Caco-2 (cell line): ENCODE data around the gene CPEB3. TPM values are rescaled to one million over a fixed set of nuclear protein-coding genes. Genes with fewer than 3 reads are reported as not detected.

Source experiments
- BruUV-seq: library from RNA; stranded (reverse); fragments of 400-500 nt; replicated peaks from 2 replicates; lab custom pipeline; 2021; lab: Mats Ljungman, UMichigan
- CTCF ChIA-PET: fragments of 300-600 bp; sonication (Branson Sonifier 250); formaldehyde crosslinking; loops from one replicate; lab custom pipeline; 2022; ENCODE audit warnings: antibody characterized with exemption; lab: Charles Lee
- POLR2A ChIA-PET: fragments of 300-600 bp; sonication (Branson Sonifier 250); formaldehyde crosslinking; loops from one replicate; lab custom pipeline; 2022; ENCODE audit warnings: antibody characterized with exemption; lab: Charles Lee
- DNase-seq, 2 experiments: peaks; one replicate each; pipeline versions ENCODE4 v3.0.0 to v3.0.0-alpha.2; 2020 to 2022
- H3K27me3 ChIP-seq: replicated peaks from 2 replicates; pipeline ENCODE4 v1.6.0; 2011; ENCODE audit warnings: low read length; ENCODE audit not compliant: control insufficient read depth, insufficient read depth
- H3K36me3 ChIP-seq: 2 replicates; pipeline ENCODE4 v1.5.1; 2011; ENCODE audit warnings: low read length; ENCODE audit not compliant: control insufficient read depth, insufficient read depth
- H3K4me1 ChIP-seq: fragments of 250-450 bp; sonication (Bioruptor Pico); 2 replicates; pipeline ENCODE4 v1.5.1; 2020; ENCODE audit warnings: mild to moderate bottlenecking
- H3K4me3 ChIP-seq: 2 replicates; pipeline ENCODE4 v1.5.1; 2011; ENCODE audit warnings: low read depth, mild to moderate bottlenecking, control low read depth, low read length
- H3K9me3 ChIP-seq: fragments of 250-450 bp; sonication (Bioruptor Pico); 2 replicates; pipeline ENCODE4 v1.5.1; 2020; ENCODE audit warnings: mild to moderate bottlenecking, moderate library complexity
- H3K27ac Mint-ChIP-seq: one replicate; pipeline ENCODE4 v1.8.0; 2022; ENCODE audit warnings: mixed read lengths; ENCODE audit not compliant: unreplicated experiment
- H3K27me3 Mint-ChIP-seq: one replicate; pipeline ENCODE4 v1.8.0; 2022; ENCODE audit warnings: mixed read lengths; ENCODE audit not compliant: insufficient read depth, unreplicated experiment
- H3K36me3 Mint-ChIP-seq: one replicate; pipeline ENCODE4 v1.8.0; 2022; ENCODE audit warnings: mild to moderate bottlenecking, mixed read lengths; ENCODE audit not compliant: insufficient read depth, unreplicated experiment
- H3K4me1 Mint-ChIP-seq: one replicate; pipeline ENCODE4 v1.8.0; 2022; ENCODE audit warnings: low read depth, mixed read lengths; ENCODE audit not compliant: unreplicated experiment
- H3K4me3 Mint-ChIP-seq: one replicate; pipeline ENCODE4 v1.8.0; 2022; ENCODE audit warnings: mild to moderate bottlenecking, moderate library complexity, mixed read lengths; ENCODE audit not compliant: unreplicated experiment
- H3K9me3 Mint-ChIP-seq: one replicate; pipeline ENCODE4 v1.8.0; 2022; ENCODE audit warnings: mixed read lengths; ENCODE audit not compliant: unreplicated experiment
- CTCF ChIP-seq, 2 experiments: fragments of 200-600 bp in 1 of 2; IDR thresholded peaks; 1 replicate in 1 of 2; 2 replicates in 1 of 2; pipeline versions ENCODE4 v1.5.1 to v1.8.0; 2011 to 2022; ENCODE audit warnings: antibody characterized with exemption in 1 of 2, control low read depth in 1 of 2, inconsistent platforms in 1 of 2, low read depth in 1 of 2, low read length in 1 of 2, mild to moderate bottlenecking in 1 of 2, moderate library complexity in 1 of 2; ENCODE audit not compliant: insufficient read depth in 1 of 2, severe bottlenecking in 1 of 2, unreplicated experiment in 1 of 2
- intact Hi-C: fragments of 100-400 bp; cut with micrococcal nuclease; formaldehyde crosslinking; loops from one replicate; pipeline ENCODE4 v1.10.0; 2022; ENCODE audit not compliant: unreplicated experiment
- total RNA-seq: library from RNA; stranded (reverse); gene quantifications from 2 replicates; pipeline ENCODE4 v1.2.3, GENCODE V29; 2022

Gene CPEB3
- total RNA-seq, 1 experiment from 2014 or later, result 2.3 TPM

- no peak overlapping the region for H3K27ac Mint-ChIP-seq
- no peaks in the 10 kb centered on the region for H3K27me3 ChIP-seq
- CTCF ChIA-PET, result no interaction called here
- H3K27me3 Mint-ChIP-seq, result no peaks in the 10 kb centered on the region
- no peak overlapping the region for H3K4me3 Mint-ChIP-seq
- intact Hi-C loops, result no loop called here
- no peaks in the 10 kb centered on the region for H3K4me1 ChIP-seq
- H3K36me3 Mint-ChIP-seq, result no peaks in the 10 kb centered on the region
- H3K36me3 ChIP-seq, result no peaks in the 10 kb centered on the region
- BruUV-seq, result no TSS peak
- H3K9me3 Mint-ChIP-seq, result no peaks in the 10 kb centered on the region
- TF ChIP-seq CTCF (IDR thresholded peaks at IDR 0.05; ENCODE audit: insufficient read depth in 1 of 2, low read depth in 1 of 2, low read length in 1 of 2, severe bottlenecking in 1 of 2, unreplicated experiment in 1 of 2), result no peak
- POLR2A ChIA-PET, result no interaction called here
- DNase-seq, result no peak
- no peaks in the 10 kb centered on the region for H3K9me3 ChIP-seq
- peaks cover 8% of the 10 kb centered on the region for H3K4me1 Mint-ChIP-seq
- no peak overlapping the region for H3K4me3 ChIP-seq
Measured at GRCh38 chr10:92052088-92052487, 238.8 kb downstream of the CPEB3 start.

- no TSS peak for BruUV-seq
- Histone ChIP-seq H3K4me1 (peaks cover 7% of the 10 kb centered on the region; the same call in 1 of the 2 replicates), H3K36me3 (no peaks in the 10 kb centered on the region), H3K9me3 (no peaks in the 10 kb centered on the region), H3K27me3 (no peaks in the 10 kb centered on the region), H3K4me3 (no peak overlapping the region)
- Mint-ChIP-seq H3K36me3 (peaks cover 9% of the 10 kb centered on the region), H3K9me3 (no peaks in the 10 kb centered on the region), H3K4me3 (no peak overlapping the region), H3K27ac (no peak overlapping the region), H3K4me1 (peaks cover 19% of the 10 kb centered on the region), H3K27me3 (no peaks in the 10 kb centered on the region)
- intact Hi-C loops, result no loop called here
- no peak for DNase-seq
- ChIA-PET POLR2A (interaction anchor here (0.6 to 0.7 kb wide), 2 partner anchors 38 to 386 kb away, joined by 3 to 8 read pairs; no protein-coding TSS in a partner anchor), CTCF (interaction anchor here (0.6 kb wide), 1 partner anchor 14 kb away, joined by 3 read pairs; no protein-coding TSS in a partner anchor)
- TF ChIP-seq CTCF (IDR thresholded peaks at IDR 0.05; ENCODE audit: insufficient read depth in 1 of 2, low read depth in 1 of 2, low read length in 1 of 2, severe bottlenecking in 1 of 2, unreplicated experiment in 1 of 2), result no peak
Measured at GRCh38 chr10:92047215-92047614, 243.7 kb downstream of the CPEB3 start.

- Mint-ChIP-seq H3K4me1 (peaks cover 28% of the 10 kb centered on the region), H3K36me3 (peaks cover 9% of the 10 kb centered on the region), H3K4me3 (no peak overlapping the region), H3K27ac (no peak overlapping the region), H3K9me3 (no peaks in the 10 kb centered on the region), H3K27me3 (no peaks in the 10 kb centered on the region)
- Histone ChIP-seq H3K36me3 (no peaks in the 10 kb centered on the region), H3K4me1 (peaks cover 9% of the 10 kb centered on the region; the same call in 1 of the 2 replicates), H3K27me3 (no peaks in the 10 kb centered on the region), H3K9me3 (no peaks in the 10 kb centered on the region), H3K4me3 (no peak overlapping the region)
- POLR2A ChIA-PET, result no interaction called here
- CTCF ChIA-PET, result no interaction called here
- intact Hi-C loops, result no loop called here
- BruUV-seq, result no TSS peak
- TF ChIP-seq CTCF (IDR thresholded peaks at IDR 0.05; ENCODE audit: insufficient read depth in 1 of 2, low read depth in 1 of 2, low read length in 1 of 2, severe bottlenecking in 1 of 2, unreplicated experiment in 1 of 2), result no peak
- DNase-seq, result no peak
Measured at GRCh38 chr10:92045641-92046106, 245.2 kb downstream of the CPEB3 start.
